ENCODE results near the gene BOLA2B.

Gene BOLA2B

DNA sequence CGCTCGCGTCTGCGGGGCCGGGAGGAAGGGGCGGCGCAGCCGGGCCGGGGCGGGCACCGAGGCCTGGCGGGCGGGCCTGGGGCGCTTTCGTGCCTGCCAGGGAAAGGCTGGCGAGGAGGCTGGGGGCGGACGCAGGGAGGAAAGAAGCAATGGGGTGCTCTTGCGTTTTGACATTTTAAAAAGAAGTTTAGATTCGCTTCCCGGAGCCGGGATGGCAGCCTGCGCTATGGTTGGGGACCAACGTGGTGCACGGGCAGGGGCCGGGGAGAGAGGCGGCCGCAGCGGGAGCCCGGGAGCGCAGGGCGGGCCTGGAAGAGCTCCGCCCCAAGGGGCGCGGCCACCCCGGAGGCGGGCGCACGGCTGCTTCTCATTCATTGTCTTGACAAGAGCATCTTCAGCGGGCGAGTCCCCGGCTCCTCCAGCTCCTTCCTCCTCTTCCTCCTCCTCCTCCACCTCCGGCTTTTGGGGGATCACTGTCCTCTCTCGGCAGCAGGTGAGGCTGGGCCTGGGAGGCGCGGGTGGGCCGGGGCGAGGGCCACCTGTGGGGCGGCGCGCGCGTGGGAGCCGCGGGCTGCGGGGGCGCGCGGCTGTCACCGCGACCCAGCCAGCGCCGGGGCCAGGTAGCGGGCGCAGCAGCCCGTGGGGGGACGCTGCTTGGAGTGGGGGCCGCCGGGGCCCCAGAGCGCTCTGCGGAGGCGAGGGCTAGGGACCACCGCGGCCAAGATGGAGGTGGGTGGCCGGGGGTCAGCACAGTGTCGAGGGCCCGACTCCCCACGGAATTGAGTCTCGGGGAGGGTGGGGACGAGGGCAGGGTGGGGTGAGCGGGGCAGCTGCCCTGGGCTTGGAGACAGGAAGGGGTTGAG lies 10.0 kb downstream of the BOLA2B start, which contains the start of gene CORO1A:
Gene CORO1A (plus strand): TSS at position 370 of the 863 bp plus-strand sequence. CDS start 1,608 bp downstream, outside the sequence.
- H2BK15ac ChIP-seq (ENCODE audit: low read depth, poor library complexity, severe bottlenecking) = no peak within 1 kb of the TSS
- H3K14ac ChIP-seq (ENCODE audit: low read length in 2 of 2) = peak within 1 kb of the TSS in 1 of 2 experiments; percentile 58
- H3K4ac ChIP-seq (ENCODE audit: low read depth in 1 of 2, low read length in 2 of 2) = peak within 1 kb of the TSS; percentile 15 to 21
- peaks cover 28% of the 10 kb centered on the region for H3K4me1 ChIP-seq (ENCODE audit: control insufficient read depth, insufficient read depth, low read depth, low read length)
- no peak within 1 kb of the TSS for H4K91ac ChIP-seq (ENCODE audit: low read length)
- peak within 1 kb of the TSS; percentile 28 for H3K27ac ChIP-seq (ENCODE audit: low read length, poor library complexity, severe bottlenecking)
- peaks cover 11% of the 10 kb centered on the region for H3K79me1 ChIP-seq (replicated peaks; ENCODE audit: low read length, poor library complexity, severe bottlenecking)
- peak within 1 kb of the TSS; percentile 66 for H3K9ac ChIP-seq (ENCODE audit: low read length)
- no peak within 1 kb of the TSS for H2BK5ac ChIP-seq (ENCODE audit: low read depth, low read length, poor library complexity, severe bottlenecking)
- 3% methylated on average over 53 of the region's 81 CpGs for WGBS
- peaks cover 0 to 9% of the 10 kb centered on the region in 2 experiments for H3K27me3 ChIP-seq (ENCODE audit: control insufficient read depth in 1 of 2, insufficient read depth in 1 of 2, low read length in 2 of 2)
- peak within 1 kb of the TSS; percentile 87 for H3K4me2 ChIP-seq (ENCODE audit: low read length, poor library complexity, severe bottlenecking)
- H2BK120ac ChIP-seq (ENCODE audit: low read depth, low read length) = no peak within 1 kb of the TSS
- H3K36me3 ChIP-seq (ENCODE audit: control insufficient read depth in 1 of 2, insufficient read depth in 2 of 2, low read depth in 1 of 2, low read length in 2 of 2) = peaks cover 0 to 22% of the 10 kb centered on the region in 2 experiments
- peak within 1 kb of the TSS; percentile 52 to 62 for H3K18ac ChIP-seq (ENCODE audit: low read depth in 1 of 2, low read length in 2 of 2)
- H3K23ac ChIP-seq (ENCODE audit: low read length in 2 of 2) = no peak within 1 kb of the TSS
- peak within 1 kb of the TSS; percentile 58 to 74 for H3K4me3 ChIP-seq (ENCODE audit: insufficient read depth in 1 of 2, low read depth in 1 of 2, low read length in 2 of 2)
- DNase-seq = peak; percentile 78
- H4K8ac ChIP-seq (ENCODE audit: low read length) = peak within 1 kb of the TSS; percentile 5
- H3K9me3 ChIP-seq (ENCODE audit: control insufficient read depth, low read length) = no peaks in the 10 kb centered on the region
- no peak within 1 kb of the TSS for H2AK5ac ChIP-seq (ENCODE audit: low read length, severe bottlenecking)
- peak within 1 kb of the TSS; percentile 72 for H2AFZ ChIP-seq (ENCODE audit: low read depth, low read length)
- peak within 1 kb of the TSS in 1 of 2 experiments; percentile 37 for H2BK12ac ChIP-seq (ENCODE audit: low read length in 2 of 2)

DNA sequence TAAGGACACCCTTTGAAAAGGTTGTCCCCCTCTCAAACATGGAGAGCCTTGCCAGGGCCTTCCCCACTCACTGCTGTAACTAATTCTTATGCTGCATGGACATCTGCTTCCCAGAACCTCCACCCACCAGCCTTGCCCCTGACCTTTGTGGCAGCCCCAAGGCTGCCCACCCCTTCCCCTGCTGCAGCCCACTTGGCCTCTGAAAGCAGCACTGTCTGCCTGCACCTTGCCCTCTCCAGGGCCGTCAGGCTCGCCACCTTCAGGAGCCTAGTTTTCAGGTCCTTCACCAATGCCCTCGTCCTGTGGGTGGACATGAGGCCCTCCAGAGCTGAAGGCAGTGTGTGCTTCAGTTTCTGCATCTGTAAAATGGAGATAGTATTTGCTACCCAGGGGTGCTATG lies 12.7 kb downstream of the BOLA2B start:
- Histone ChIP-seq H2BK5ac (ENCODE audit: low read depth, low read length, poor library complexity, severe bottlenecking) (no peak overlapping the region), H2BK12ac (ENCODE audit: low read length in 2 of 2) (no peak overlapping the region), H3K79me1 (replicated peaks; ENCODE audit: low read length, poor library complexity, severe bottlenecking) (peaks cover 1% of the 10 kb centered on the region), H2BK15ac (ENCODE audit: low read depth, poor library complexity, severe bottlenecking) (no peak overlapping the region), H2AFZ (ENCODE audit: low read depth, low read length) (no peak overlapping the region), H3K23ac (ENCODE audit: low read length in 2 of 2) (no peak overlapping the region), H3K9ac (ENCODE audit: low read length) (no peak overlapping the region), H3K36me3 (ENCODE audit: control insufficient read depth in 1 of 2, insufficient read depth in 2 of 2, low read depth in 1 of 2, low read length in 2 of 2) (no peaks in the 10 kb centered on the region), H3K4ac (ENCODE audit: low read depth in 1 of 2, low read length in 2 of 2) (no peak overlapping the region), H2BK120ac (ENCODE audit: low read depth, low read length) (no peak overlapping the region), H3K4me1 (ENCODE audit: control insufficient read depth, insufficient read depth, low read depth, low read length) (peaks cover 18% of the 10 kb centered on the region), H3K27ac (ENCODE audit: low read length, poor library complexity, severe bottlenecking) (no peak overlapping the region), H4K8ac (ENCODE audit: low read length) (no peak overlapping the region), H2AK5ac (ENCODE audit: low read length, severe bottlenecking) (no peak overlapping the region), H3K4me3 (ENCODE audit: insufficient read depth in 1 of 2, low read depth in 1 of 2, low read length in 2 of 2) (no peak overlapping the region), H3K18ac (ENCODE audit: low read depth in 1 of 2, low read length in 2 of 2) (no peak overlapping the region), H3K27me3 (ENCODE audit: control insufficient read depth in 1 of 2, insufficient read depth in 1 of 2, low read length in 2 of 2) (peaks cover 0 to 9% of the 10 kb centered on the region in 2 experiments), H4K91ac (ENCODE audit: low read length) (no peak overlapping the region), H3K9me3 (ENCODE audit: control insufficient read depth, low read length) (no peaks in the 10 kb centered on the region), H3K4me2 (ENCODE audit: low read length, poor library complexity, severe bottlenecking) (no peak overlapping the region), H3K14ac (ENCODE audit: low read length in 2 of 2) (no peak overlapping the region)
- DNase-seq = no peak
- 53% methylated on average over 3 of the region's 3 CpGs for WGBS

DNA sequence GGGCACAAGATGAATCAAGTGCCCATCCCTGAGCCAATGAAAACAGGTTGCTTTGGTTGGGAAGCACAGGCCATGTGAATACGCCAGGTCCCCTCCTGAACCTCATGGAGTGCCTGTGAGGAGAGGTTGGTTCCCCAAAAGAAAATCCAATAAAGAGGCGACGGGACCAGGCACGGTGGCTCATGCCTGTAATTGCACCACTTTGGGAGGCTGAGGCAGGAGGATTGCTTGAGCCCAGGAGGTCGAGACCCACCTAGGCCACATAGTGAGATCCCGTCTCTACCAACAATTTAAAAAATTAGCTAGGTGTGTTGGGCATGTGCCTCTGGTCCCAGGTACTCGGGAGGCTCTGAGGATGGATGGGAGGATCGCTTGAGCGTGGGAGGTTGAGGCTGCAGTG lies 13.5 kb downstream of the BOLA2B start:
- H4K8ac ChIP-seq (ENCODE audit: low read length) = no peak overlapping the region
- peaks cover 1% of the 10 kb centered on the region for H3K79me1 ChIP-seq (replicated peaks; ENCODE audit: low read length, poor library complexity, severe bottlenecking)
- H2BK12ac ChIP-seq (ENCODE audit: low read length in 2 of 2) = no peak overlapping the region
- peaks cover 0 to 9% of the 10 kb centered on the region in 2 experiments for H3K27me3 ChIP-seq (ENCODE audit: control insufficient read depth in 1 of 2, insufficient read depth in 1 of 2, low read length in 2 of 2)
- no peak overlapping the region for H3K14ac ChIP-seq (ENCODE audit: low read length in 2 of 2)
- H3K18ac ChIP-seq (ENCODE audit: low read depth in 1 of 2, low read length in 2 of 2) = no peak overlapping the region
- H4K91ac ChIP-seq (ENCODE audit: low read length) = no peak overlapping the region
- no peaks in the 10 kb centered on the region for H3K36me3 ChIP-seq (ENCODE audit: control insufficient read depth in 1 of 2, insufficient read depth in 2 of 2, low read depth in 1 of 2, low read length in 2 of 2)
- no peak overlapping the region for H2BK5ac ChIP-seq (ENCODE audit: low read depth, low read length, poor library complexity, severe bottlenecking)
- no peak for DNase-seq
- 88% methylated on average over 8 of the region's 9 CpGs for WGBS
- no peaks in the 10 kb centered on the region for H3K9me3 ChIP-seq (ENCODE audit: control insufficient read depth, low read length)
- no peak overlapping the region for H2BK15ac ChIP-seq (ENCODE audit: low read depth, poor library complexity, severe bottlenecking)
- H3K4me3 ChIP-seq (ENCODE audit: insufficient read depth in 1 of 2, low read depth in 1 of 2, low read length in 2 of 2) = no peak overlapping the region
- H3K4me2 ChIP-seq (ENCODE audit: low read length, poor library complexity, severe bottlenecking) = no peak overlapping the region
- no peak overlapping the region for H3K9ac ChIP-seq (ENCODE audit: low read length)
- H3K4ac ChIP-seq (ENCODE audit: low read depth in 1 of 2, low read length in 2 of 2) = no peak overlapping the region
- H3K23ac ChIP-seq (ENCODE audit: low read length in 2 of 2) = no peak overlapping the region
- H2AK5ac ChIP-seq (ENCODE audit: low read length, severe bottlenecking) = no peak overlapping the region
- no peak overlapping the region for H2BK120ac ChIP-seq (ENCODE audit: low read depth, low read length)
- H3K27ac ChIP-seq (ENCODE audit: low read length, poor library complexity, severe bottlenecking) = no peak overlapping the region
- no peak overlapping the region for H2AFZ ChIP-seq (ENCODE audit: low read depth, low read length)
- peaks cover 18% of the 10 kb centered on the region for H3K4me1 ChIP-seq (ENCODE audit: control insufficient read depth, insufficient read depth, low read depth, low read length)

DNA sequence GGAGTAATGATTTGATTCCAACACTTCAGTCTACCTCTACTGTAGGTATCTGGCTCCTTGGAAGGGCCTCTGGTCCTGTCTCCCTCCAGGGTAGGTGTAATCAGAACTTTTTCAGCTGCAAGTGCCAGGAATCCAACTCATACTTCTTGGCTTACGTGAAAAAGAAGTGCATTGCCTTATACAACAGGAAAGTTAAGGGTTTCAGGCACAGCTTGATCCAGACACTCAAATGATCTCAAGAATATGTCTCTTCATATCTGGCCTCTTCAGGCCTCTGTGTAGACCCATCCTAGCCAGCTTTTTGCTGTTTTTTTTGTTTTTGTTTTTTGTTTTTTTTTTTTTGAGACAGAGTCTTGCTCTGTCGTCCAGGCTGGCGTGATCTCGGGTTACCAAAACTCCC lies 14.3 kb downstream of the BOLA2B start:
- WGBS = 87% methylated on average over 4 of the region's 4 CpGs
- H3K4me1 ChIP-seq (ENCODE audit: control insufficient read depth, insufficient read depth, low read depth, low read length) = peaks cover 11% of the 10 kb centered on the region
- no peak for DNase-seq
- H2AFZ ChIP-seq (ENCODE audit: low read depth, low read length) = no peak overlapping the region
- H3K27ac ChIP-seq (ENCODE audit: low read length, poor library complexity, severe bottlenecking) = no peak overlapping the region
- H3K36me3 ChIP-seq (ENCODE audit: control insufficient read depth in 1 of 2, insufficient read depth in 2 of 2, low read depth in 1 of 2, low read length in 2 of 2) = no peaks in the 10 kb centered on the region
- H3K9me3 ChIP-seq (ENCODE audit: control insufficient read depth, low read length) = no peaks in the 10 kb centered on the region
- H2BK12ac ChIP-seq (ENCODE audit: low read length in 2 of 2) = no peak overlapping the region
- no peak overlapping the region for H2BK15ac ChIP-seq (ENCODE audit: low read depth, poor library complexity, severe bottlenecking)
- H3K9ac ChIP-seq (ENCODE audit: low read length) = no peak overlapping the region
- no peak overlapping the region for H4K8ac ChIP-seq (ENCODE audit: low read length)
- H4K91ac ChIP-seq (ENCODE audit: low read length) = no peak overlapping the region
- no peak overlapping the region for H2BK5ac ChIP-seq (ENCODE audit: low read depth, low read length, poor library complexity, severe bottlenecking)
- H3K4me3 ChIP-seq (ENCODE audit: insufficient read depth in 1 of 2, low read depth in 1 of 2, low read length in 2 of 2) = no peak overlapping the region
- H3K4me2 ChIP-seq (ENCODE audit: low read length, poor library complexity, severe bottlenecking) = no peak overlapping the region
- no peak overlapping the region for H2BK120ac ChIP-seq (ENCODE audit: low read depth, low read length)
- no peak overlapping the region for H3K4ac ChIP-seq (ENCODE audit: low read depth in 1 of 2, low read length in 2 of 2)
- no peak overlapping the region for H2AK5ac ChIP-seq (ENCODE audit: low read length, severe bottlenecking)
- no peak overlapping the region for H3K14ac ChIP-seq (ENCODE audit: low read length in 2 of 2)
- H3K79me1 ChIP-seq (replicated peaks; ENCODE audit: low read length, poor library complexity, severe bottlenecking) = no peaks in the 10 kb centered on the region
- H3K18ac ChIP-seq (ENCODE audit: low read depth in 1 of 2, low read length in 2 of 2) = no peak overlapping the region
- no peak overlapping the region for H3K23ac ChIP-seq (ENCODE audit: low read length in 2 of 2)
- peaks cover 0 to 1% of the 10 kb centered on the region in 2 experiments for H3K27me3 ChIP-seq (ENCODE audit: control insufficient read depth in 1 of 2, insufficient read depth in 1 of 2, low read length in 2 of 2)

Measured in mesenchymal stem cell (in vitro differentiated cells and primary cell).